Measurements from ENCODE around the gene COPZ2.

DNA sequence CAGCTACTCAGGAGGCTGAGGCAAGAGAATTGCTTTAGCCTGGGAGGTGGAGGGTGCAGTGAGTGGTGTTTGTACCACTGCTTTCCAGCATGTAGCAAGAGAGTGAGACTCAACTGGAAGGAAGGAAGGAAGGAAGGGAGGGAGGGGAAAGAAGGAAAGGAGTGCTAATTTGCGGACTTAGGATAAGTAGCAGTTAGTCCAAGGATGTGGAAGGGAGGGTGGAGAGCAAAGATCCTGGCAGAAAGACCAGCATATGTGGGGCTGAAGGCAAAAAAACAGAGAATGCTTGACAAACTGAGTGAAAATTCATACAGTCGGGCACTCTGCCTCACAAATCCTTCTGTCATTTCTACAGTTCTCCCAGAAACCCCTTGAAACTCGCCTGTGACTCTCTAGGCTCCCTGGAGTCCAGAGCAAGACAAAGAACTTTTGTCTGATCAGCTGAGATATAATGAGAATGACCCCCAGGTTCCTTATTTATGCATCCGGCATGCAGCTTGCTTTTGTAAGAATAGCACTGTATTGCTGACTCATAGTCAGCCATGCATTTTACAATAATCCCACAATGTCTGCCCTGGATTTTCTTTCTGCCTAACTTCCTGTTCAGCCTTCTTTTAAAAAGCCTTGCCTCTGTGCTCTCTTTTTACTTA is 35.2 kb downstream of the COPZ2 start:
- TF ChIP-seq, protein P1, sequence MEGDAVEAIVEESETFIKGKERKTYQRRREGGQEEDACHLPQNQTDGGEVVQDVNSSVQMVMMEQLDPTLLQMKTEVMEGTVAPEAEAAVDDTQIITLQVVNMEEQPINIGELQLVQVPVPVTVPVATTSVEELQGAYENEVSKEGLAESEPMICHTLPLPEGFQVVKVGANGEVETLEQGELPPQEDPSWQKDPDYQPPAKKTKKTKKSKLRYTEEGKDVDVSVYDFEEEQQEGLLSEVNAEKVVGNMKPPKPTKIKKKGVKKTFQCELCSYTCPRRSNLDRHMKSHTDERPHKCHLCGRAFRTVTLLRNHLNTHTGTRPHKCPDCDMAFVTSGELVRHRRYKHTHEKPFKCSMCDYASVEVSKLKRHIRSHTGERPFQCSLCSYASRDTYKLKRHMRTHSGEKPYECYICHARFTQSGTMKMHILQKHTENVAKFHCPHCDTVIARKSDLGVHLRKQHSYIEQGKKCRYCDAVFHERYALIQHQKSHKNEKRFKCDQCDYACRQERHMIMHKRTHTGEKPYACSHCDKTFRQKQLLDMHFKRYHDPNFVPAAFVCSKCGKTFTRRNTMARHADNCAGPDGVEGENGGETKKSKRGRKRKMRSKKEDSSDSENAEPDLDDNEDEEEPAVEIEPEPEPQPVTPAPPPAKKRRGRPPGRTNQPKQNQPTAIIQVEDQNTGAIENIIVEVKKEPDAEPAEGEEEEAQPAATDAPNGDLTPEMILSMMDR (IDR thresholded peaks at IDR 0.05): no peak
- TF ChIP-seq POLR2A (IDR thresholded peaks at IDR 0.05): no peak

All from upper lobe of left lung (tissue), 4 donors.